Gastrocnemius medialis (tissue), 4 donors: ENCODE results near the gene VDAC1.

ENCODE experiments used
- POLR2A ChIP-seq, 2 donors: fragments of 450-650 bp; IDR thresholded peaks; one replicate each; pipeline ENCODE4 v1.6.1; 2017; ENCODE audit warnings: antibody characterized with exemption in 2 of 2, mild to moderate bottlenecking in 2 of 2, moderate library complexity in 2 of 2
- TF ChIP-seq, protein P1 (sequence below), 5 experiments: fragments of 450-650 bp in 3 of 5; fragments of 200-600 bp in 2 of 5; sonication (generic) in 2 of 5; IDR thresholded peaks in 4 of 5; conservative IDR thresholded peaks in 1 of 5; 1 replicate in 4 of 5; 2 replicates in 1 of 5; pipeline ENCODE4 v1.5.1; 2016 to 2019; ENCODE audit warnings: antibody characterized with exemption in 5 of 5, mild to moderate bottlenecking in 3 of 5, moderate library complexity in 3 of 5

DNA sequence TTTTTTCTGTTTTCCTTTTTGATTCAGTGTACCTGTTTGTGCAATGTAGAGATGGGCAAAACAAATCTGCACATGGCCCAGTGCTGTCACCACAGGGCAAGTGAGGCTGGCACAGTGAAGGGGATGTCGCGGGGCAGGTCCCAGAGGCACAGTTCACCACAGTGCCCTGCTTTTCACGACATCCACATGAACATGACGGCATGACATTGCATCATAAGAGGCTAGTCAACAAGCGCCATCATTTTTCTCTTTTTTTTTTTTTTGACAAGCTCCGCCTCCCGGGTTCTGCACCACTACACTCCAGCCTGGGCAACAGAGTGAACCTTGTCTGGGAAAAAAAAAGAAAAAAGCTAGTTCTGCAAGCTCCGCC is 42.9 kb upstream of the VDAC1 start:
- TF ChIP-seq, protein P1, sequence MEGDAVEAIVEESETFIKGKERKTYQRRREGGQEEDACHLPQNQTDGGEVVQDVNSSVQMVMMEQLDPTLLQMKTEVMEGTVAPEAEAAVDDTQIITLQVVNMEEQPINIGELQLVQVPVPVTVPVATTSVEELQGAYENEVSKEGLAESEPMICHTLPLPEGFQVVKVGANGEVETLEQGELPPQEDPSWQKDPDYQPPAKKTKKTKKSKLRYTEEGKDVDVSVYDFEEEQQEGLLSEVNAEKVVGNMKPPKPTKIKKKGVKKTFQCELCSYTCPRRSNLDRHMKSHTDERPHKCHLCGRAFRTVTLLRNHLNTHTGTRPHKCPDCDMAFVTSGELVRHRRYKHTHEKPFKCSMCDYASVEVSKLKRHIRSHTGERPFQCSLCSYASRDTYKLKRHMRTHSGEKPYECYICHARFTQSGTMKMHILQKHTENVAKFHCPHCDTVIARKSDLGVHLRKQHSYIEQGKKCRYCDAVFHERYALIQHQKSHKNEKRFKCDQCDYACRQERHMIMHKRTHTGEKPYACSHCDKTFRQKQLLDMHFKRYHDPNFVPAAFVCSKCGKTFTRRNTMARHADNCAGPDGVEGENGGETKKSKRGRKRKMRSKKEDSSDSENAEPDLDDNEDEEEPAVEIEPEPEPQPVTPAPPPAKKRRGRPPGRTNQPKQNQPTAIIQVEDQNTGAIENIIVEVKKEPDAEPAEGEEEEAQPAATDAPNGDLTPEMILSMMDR (IDR thresholded peaks at IDR 0.05 in 4 of 5, conservative IDR thresholded peaks at IDR 0.05 in 1 of 5) = no peak
- no peak for TF ChIP-seq POLR2A (IDR thresholded peaks at IDR 0.05)
